Hypothalamus (tissue), 51 donors: ENCODE measurements around the gene GATM.
A peak's percentile ranks its signal among the peaks of the same experiment; 100 is the strongest.
"Not testable (repeated sequence)": the region's sequence is repeated elsewhere in the genome, so short reads cannot be mapped to it uniquely, and the experiment has no call there.

Experiments
- DNase-seq, 51 donors: peaks; one replicate each; lab custom pipeline; 2025; lab: John Stamatoyannopoulos, UW

GATM gene

DNA sequence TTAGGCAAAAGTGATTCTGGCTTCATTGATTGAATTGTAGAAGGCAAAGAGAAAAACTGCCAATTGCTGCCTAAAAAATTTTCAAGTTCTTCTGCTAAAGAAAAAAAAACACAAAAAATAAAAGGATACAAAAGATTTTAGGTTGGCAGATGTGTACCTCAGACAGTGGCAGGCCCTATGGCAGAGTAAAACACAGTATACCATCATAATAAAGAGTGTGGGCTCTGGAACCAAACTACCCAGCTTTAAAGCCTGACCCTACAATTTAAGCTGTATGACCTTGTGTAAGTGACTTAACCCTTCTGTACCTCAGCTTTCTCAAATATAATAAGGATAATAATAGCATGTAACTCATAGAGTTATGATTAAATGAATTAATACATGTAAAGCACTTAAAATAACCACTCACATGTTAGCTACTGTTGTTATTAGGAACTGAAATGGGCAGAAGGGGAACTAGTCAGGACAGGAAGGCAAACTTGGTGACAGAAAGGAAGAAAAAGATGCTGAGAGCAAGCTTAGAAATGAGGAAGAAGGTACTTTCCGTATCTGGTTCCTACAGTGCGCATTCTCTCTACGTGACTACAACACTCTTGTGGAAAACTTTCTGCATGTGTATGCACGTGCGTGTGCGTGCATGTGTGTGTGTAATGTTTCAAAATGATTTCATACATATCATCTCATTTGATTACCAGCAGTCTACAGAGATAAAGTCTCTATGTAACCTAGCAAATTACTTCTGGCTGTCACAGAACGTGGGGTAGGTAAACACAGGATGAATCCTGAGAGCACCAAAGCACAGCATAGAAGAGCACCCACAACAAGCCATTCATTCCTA is 13.6 kb upstream of the GATM start:
- peak in 1 of 51 donors; percentile 27 for DNase-seq

DNA sequence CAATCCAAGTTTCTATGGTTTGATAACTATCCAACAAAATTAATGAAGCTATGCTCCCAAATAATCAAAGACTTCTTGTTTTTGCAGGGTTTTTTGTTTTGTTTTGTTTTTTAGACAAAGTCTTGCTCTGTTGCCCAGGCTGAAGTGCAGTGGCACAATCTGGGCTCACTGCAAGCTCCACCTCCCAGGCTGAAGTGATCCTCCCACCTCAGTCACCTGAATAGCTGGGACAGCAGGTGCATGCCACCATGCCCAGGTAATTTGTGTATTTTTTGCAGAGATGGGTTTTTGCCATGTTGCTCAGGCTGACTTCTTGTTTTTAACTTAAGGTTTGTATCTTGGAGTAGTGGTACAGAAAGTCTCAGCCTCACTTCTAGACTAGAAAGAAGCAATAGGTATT is 11.0 kb upstream of the GATM start:
- DNase-seq = no peak

DNA sequence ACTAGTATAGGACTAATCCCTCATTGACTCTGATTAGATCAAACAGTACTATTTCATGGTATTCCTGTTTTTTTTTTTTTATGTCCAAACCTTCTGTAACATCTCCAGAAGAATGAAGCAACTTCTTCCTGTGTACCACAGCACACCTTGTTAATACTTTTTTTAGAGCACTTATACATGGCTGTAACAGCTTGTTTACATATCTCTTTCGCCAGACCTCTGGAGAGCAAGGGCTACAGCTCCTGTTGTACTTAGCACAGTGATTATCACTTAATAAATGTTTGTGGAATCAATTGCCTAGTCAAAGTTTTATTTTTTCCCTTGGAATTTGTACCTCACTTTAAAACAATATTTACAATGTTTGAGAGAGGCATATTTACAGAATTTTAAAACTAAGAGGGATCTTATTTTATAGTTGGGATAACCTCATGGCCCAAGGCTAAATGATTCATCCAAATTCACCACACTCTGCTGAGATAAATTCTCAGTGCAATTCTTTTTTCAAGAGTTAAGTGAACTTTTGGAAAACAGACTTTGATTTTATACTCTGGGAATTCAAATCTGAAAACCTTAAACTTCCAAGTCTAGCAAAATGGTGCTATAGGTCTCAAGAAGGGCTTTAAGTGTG is 9.2 kb upstream of the GATM start:
- no peak for DNase-seq

DNA sequence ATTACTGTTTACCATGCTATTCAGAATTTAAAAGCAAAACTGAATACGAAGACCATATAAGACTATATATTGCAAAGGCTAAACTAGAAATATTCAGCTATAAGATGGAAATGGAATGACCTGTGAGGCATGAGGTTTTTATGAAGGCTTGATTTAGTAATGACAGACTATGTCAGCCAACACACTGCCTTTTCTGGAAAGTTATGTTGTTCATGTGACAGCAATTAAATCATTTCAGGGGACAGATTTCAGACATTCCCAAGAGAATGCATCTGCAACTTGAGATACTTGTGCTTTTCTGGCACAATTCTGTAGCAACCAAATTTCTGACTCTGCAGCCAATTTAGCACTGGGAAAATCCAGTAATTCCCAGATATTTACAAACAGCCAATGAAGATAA is 8.6 kb upstream of the GATM start:
- no peak for DNase-seq

DNA sequence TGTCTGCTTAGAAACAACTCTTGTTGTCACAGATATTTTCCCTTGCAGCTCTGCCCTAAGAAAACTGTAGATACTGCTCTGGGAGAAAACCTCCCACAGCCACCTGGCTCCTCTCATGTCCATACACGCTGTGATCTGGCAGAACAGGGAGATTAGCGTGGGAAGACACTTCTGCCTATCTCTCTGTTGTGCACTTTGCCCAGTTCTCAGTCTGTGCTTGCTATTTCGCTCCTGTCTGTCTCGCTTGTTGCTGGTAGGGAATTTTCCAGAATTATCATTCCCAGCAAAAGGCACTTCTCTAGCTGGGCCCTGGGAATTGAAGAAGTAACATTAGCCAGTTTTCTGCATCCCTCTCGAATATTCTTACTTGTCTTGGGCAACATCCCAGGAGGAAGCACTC is 8.1 kb upstream of the GATM start:
- peak in 1 of 51 donors; percentile 43 for DNase-seq

DNA sequence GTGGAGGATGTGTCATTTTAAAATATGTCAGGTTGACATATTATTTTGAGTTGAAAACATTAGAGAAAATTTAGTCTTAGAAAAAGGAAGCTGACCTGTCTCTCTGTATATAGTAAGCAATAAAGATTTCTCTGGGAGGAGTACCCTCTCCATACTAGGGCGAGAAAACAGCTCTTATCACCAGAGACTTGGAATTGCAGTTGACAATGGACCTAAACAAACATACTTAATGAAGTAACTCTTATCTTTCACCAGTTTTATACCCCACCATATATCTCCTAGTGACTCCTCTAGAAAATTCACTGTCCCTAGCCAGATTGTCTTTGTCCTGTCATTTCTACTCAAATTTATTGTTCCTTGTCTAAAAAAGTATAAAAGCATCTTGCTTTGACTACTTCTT is 7.2 kb upstream of the GATM start:
- no peak for DNase-seq

DNA sequence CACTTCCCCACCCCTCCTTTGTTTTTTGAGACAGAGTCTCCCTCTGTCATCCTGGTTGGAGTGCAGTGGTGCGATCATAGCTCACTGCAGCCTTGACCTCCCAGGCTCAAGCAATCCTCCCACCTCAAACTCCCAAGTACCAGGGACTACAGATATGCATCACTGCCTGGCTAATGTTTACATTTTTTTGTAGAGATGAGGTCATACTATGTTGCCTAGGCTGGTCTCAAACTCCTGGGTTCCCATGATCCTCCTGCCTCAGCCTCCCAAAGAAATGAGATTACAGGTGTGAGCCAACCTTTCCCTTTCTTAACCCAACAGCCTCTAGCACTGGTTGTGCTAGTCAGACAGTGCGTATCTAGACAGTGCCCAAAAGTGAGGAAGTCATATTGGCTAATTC is 6.4 kb upstream of the GATM start:
- no peak for DNase-seq

DNA sequence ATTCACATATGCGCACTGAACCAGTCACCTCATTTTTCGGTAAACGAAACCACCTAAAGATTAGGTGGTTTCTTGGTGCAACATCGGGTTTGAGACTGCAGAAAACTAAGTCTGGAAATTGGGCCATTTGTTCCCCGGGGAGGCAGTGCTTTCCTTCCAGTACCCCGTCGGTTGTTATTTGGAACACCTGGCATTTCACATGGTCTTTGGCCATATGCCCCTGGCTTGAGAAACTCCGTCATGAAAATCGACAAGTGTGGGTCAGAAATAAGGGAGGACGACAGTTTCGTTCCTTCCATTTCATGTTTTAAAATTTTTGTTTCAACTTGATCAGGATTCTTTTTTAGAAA is 544 bp upstream of the GATM start:
- DNase-seq = peak in 4 of 51 donors; percentile 23 to 75 (median 50)

DNA sequence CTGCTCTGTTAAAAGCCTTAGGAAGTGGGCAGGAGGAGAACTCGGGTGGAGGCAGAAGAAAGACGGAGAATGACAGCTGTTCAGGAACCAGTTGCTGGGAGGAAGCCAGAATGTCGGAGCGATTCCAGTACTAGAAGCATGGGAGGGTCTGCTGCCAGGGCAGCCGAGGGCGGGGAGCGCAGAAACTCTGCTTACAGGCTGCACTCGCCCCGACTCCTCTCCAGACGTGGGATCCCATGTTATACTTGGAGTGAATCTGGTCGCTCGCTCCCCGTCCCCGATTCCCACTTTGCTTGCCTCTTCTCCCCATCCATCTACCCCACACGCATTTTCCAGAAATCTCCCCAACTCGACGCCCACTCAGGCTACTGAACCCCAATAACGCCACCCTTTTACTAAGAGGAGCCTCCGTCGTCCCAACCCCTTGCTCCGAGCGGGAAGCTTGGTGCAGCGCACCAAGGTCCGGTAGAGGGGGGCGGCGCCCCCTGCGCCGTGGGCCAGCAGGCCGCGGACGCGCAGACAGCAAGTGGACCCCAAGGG is 665 bp downstream of the GATM start:
- peak in 29 of 51 donors; percentile 28 to 82 (median 50) for DNase-seq

DNA sequence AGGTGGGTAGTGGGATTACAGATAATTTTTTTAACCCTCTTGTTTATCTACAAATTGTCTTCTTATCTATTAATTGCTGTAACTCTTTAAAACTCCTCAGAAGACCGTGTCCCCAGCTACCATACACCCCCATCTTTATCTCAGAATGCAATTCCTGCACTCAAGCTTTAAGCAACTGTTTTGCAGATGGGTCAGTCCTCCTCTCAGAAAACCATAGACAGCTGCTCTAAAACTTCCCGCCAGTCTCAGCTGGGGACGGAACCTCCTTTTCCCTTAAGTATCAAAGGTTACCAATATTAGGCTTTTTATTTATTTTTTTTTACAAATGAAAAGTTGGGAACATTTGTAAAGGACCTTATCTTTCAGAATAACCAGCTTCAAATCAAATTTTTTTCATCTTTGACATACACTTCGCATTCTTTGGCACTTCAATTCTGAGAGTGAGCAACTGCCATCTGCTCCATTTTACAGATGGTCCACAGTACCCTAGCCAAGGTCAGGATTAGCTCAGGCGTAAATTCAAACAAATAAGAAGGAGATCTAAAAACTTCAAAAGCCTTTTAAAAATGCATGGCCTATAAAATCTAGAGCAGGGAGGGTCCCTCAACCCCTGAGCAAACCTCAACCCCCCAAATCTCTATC is 1.3 kb downstream of the GATM start:
- peak in 2 of 51 donors; percentile 43 to 59 for DNase-seq

DNA sequence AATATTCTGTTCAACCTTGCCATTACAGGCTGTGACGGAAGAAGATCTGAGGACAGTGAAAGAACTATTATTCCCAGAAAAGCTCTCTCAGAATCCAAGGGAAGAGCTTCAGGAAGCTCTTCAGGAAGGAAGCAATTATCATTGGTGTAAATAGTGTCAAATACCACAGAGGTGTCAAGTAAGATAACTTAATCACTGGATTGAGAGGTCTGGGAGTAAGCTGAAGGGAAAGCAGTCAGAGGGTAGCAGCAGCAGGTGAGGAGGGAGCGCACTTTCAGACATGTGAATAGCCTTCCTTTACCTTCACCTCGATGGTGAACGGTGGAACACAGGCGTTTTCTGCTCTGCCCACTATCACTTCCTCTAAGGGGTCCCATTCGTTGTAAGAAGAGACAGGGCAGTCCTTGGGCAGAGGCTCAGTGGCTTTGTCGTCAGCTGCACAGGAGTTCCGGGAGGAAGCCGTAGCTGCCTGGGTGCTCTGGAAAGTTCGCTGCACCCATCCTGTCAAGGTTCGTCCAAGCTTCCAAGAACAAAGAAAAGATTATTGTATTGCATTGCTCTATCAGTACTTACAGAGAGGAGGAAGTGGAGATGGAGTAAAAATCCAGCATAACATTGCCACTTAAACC is 1.9 kb downstream of the GATM start:
- peak in 18 of 51 donors; percentile 8 to 66 (median 34) for DNase-seq

DNA sequence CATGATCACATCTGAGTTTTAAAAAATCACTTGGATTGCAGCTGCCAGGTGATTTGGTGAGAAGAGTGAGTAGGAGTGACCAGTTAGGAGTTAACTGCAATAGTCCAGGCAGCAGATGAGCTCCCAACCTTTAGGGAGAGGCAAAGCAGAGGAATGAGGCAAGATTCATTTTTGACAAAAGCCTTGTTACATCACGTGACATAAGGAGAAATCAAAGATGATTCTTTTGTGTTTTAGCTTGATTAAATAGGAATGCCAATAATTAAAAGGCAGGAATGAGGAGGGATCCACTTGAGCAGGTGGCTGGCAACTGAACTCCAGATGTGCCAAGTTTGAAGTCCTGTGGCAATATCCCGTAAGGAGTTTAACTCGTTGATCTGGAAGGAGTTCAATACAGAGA is 2.5 kb downstream of the GATM start:
- DNase-seq = peak in 1 of 51 donors; percentile 30

DNA sequence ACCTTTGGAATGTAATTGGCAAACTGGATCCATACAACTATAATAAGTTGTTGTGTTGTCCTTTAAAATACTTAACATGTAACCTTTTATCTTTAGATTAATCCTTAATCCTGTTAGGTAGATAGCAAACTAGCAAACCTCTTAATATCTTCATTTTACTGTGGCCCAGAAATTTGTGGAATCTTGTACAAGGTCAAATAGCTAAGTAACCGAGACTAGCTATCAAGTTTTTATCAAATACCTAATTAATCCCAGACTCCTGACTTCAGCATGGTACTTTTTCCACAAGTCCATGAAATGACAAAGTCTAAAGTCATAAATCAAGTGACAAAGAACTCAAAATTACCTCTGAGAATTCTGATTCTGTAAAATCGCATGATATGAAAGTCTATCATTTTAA is 4.4 kb downstream of the GATM start:
- no peak for DNase-seq

DNA sequence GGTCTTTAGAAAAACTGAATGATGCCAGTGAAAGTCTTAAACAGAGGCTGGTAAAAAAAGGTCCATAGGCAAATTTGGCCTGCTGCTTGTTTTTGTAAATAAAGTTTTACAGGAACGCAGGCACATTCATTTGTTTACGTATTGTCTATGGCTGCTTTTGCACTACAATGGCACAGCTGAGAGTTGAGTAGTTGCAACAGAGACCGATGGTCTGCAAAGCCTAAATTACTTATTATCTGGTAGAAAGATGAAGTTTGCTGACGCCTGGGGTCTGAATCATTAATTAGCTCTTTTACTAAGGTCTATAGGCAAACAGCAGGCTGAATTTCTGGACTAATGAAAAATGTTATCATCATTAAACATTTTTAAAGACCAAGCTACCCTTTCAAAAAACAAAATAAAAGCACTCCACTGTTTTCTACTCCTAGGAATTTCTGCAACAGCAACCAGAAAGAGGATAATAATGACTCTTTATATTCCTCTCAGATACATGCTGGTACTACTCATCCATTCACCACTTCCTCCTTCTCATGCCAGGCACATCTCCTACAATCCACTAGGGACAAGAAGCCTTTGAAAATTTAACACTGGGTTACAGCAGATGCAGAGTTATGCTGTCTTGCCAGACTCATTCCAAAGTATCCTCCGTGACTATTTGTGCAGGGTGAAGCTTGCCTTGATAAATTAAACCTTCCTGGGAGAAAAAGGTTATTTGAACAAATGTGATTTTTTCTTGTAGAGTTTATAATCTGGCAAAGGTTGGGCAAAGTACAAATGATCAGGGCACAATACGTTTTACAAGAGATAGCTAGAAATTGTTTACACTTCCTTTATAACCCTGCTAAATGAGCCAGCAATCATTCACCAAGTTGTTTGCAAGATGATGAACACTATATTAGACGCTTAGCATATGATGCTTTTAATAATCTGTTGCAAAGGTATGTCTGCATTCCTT is 6.0 kb downstream of the GATM start:
- peak in 23 of 51 donors; percentile 13 to 89 (median 46) for DNase-seq

DNA sequence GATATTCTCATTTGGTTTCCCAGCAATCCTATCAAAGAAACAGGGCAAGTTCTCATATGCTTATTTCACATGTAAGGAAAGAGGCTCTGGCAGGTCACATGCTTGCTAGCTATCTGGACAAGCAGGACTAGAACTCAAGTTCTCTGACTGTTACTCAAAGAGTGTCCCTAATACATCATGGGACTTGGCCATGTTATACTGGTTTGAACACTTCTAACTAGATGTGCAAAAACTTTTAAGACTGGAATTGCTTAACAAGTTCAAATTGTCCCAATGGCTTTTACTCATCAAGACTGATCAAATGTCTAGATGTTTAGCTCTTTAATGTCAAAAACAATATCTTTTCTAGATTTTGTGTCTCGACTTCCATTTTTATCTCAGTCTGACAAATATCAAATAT is 6.8 kb downstream of the GATM start:
- peak in 1 of 51 donors; percentile 41 for DNase-seq

DNA sequence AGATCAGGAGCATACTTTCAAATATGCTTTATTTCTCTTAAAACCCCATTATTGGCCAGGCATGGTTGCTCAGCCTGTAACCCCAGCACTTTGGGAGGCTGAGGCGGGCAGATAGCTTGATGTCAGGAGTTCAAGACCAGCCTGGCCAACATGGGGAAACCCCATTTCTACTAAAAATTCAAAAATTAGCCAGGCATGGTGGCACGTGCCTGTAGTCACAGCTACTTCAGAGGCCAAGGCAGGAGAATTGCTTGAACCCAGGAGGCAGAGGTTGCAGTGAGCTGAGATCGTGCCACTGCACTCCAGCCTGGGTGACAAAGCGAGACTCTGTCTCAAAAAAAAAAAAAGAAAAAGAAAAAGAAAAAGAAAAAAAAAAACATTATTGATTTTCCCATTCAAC is 8.3 kb downstream of the GATM start:
- not testable (repeated sequence) for DNase-seq

DNA sequence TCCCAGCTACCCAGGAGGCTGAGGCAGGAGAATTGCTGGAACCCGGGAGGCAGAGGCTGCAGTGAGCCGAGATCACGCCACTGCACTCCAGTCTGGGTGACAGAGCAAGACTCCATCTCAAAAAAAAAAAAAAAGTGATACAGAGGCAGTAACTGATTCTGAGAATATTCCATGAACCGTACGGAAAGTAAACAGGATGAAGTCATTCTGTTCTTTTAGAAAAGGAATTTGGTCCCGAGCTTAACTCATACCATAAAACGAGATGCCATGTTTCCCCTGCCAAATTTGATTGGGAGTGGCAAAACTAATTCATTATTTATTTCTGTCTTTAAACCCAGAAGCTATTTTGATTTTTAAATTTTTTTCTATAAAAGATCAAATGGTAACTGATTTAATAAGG is 11.1 kb downstream of the GATM start:
- not testable (repeated sequence) for DNase-seq

DNA sequence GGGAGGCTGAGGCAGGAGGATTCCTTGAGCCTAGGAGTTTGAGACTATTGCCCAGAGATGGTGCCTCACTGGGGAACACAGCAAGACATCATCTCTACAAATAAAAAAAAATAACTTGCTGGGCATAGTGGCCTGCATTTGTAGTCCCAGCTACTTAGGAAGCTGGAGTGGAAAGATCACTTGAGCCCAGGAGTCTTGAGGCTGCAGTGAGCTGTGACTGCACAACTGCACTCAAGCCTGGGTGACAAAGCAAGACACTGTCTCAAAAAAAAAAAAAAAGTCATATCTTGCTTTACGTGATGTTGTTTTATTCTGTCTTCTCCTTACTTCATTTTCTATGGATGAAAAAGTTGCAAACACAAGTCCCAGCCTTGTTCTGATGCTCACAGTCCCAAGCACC is 14.1 kb downstream of the GATM start:
- no peak for DNase-seq

DNA sequence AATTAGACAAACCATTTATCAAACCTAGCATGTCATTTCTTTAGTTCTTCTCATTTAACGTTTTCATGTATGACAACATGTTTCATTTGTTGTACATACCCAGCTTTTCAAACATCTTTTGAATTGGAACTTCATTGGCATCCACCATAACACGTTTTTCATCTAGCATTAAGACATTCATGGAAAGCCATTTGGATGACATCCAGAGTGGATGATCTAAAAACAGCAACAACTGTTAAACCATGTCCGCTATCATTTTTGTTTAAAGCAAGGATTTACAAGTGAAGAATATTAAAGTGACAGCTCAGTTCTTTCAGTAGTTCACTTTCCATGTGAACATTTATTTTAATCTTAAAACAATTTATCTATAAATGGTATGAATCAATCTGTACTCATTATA is 14.5 kb downstream of the GATM start:
- DNase-seq = no peak

DNA sequence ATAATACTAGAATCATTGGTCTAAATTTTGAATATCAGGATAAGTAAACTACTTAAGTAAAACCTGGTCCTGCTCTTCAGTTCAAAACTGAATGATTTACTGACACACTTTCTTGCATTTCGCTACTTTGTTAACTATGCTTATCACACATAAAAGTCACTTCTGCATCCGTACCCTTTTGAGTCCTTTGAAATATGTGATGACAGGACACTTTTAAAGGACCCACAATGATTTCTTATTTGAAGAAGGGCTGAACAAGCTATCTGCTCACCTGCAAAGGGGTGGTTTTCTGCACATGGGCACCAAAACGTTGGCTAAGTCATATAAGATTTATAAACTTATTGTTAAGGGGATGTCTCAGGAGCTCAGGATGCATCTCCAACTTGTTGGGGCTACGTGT is 15.0 kb downstream of the GATM start:
- DNase-seq = no peak
